HG03066 (cell line): ENCODE data around the gene POT1.

Experiments
- ATAC-seq: cut with Tn5 transposase; IDR thresholded peaks from one replicate; pipeline ENCODE4 v1.9.1; 2021; ENCODE audit warnings: low read depth; ENCODE audit not compliant: unreplicated experiment

The POT1 gene

GRCh38 chr7:124812764-124813163 lies 116.9 kb downstream of the POT1 start:
- no peak for ATAC-seq

- ATAC-seq = no peak
Observed at GRCh38 chr7:124811341-124811740, 118.3 kb downstream of the POT1 start.

GRCh38 chr7:124810605-124811004 lies 119.0 kb downstream of the POT1 start:
- no peak for ATAC-seq

DNA sequence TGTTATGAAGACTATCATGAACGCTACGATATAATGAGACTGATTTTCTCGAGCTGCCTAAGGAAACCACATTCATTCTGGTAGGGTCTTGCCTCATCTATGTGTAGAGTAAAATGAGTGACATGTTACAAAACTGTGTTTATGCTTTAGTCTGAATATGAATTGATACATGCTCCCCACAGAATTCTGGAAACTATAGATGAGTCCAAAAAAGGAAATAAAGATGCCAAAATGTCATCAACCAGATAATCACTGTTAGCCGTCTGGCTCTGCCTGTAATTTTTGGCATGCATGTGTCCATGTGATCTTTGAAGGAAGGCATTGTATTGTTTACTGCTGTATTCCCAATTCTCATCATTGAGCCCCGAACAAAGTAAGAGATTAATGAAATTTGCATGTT lies 121.4 kb downstream of the POT1 start:
- ATAC-seq = no peak

GRCh38 chr7:124801330-124801895 lies 128.2 kb downstream of the POT1 start:
- no peak for ATAC-seq

DNA sequence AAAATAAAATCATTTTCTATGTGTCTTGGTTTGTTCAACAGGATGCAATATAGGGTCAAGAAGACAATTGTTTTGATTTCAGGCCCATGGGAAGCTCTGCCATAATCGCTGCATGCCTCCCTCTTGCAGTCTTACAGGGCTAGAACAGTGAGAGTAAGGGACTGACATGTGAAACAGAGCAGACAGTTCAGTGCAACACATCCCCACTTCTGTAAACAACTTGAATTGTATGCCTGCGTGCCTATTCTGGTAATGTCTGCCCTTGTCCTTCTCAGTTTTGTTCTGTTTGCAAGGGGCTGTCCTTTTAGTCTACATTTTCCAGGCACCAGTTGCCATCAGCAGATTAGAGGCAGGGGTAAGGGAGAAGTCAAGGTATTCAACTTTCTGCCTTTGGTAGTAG lies 129.2 kb downstream of the POT1 start:
- ATAC-seq = no peak

DNA sequence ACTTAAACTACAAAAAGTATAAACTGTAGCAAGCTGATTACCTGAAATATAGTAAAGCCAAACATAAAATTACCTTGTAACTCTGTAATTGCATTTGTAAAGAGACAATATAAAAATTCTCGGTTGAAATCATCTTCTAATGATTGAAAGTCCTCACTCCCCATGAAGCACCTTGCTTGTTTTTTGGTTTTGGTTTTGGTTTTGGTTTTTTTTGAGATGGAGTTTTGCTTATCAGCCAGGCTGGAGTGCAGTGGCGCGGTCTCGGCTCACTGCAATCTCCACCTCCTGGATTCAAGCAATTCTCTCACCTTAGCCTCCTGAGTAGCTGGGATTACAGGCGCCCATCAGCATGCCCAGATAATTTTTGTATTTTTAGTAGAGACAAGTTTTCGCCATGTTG lies 130.2 kb downstream of the POT1 start:
- no peak for ATAC-seq

DNA sequence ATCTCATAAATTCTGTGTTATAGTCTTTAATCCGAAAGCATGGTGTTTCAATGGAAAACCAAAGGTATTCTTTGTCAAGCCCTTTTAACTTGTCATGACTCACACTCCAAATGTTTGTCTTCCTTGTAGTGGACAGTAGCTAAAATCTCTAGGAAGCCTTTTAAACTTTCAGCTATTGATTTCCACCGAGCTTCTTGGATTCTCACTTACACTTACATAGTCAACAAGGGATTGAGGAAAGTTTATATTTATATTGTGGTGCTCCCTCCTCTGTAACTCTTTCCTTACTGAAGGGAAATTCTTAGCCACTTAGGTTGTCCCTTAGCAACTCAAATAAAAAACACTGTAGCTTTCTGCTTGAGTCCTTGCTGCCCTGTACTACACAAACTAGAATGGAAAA lies 132.9 kb downstream of the POT1 start:
- no peak for ATAC-seq

GRCh38 chr7:124792696-124793095 lies 136.9 kb downstream of the POT1 start:
- ATAC-seq = no peak

DNA sequence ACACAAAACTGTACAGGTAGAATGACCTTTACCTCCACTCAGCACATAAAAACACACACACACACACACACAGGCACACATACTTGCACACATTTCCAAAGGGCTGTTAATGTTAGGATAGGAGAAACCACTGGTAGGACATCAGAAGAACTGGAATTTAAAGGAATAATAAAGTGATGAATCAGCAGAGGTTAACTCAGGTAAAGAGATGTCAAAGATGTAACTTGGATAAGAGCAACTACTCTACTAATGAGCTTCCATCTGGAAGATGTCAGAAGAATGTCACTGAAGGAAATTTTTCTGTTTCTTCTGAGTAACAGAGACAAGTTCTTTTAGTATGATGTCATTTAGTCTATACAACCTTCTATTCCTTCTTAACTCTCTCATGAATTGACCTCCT lies 137.6 kb downstream of the POT1 start:
- no peak for ATAC-seq

GRCh38 chr7:124791426-124791825 lies 138.2 kb downstream of the POT1 start:
- no peak for ATAC-seq

GRCh38 chr7:124790645-124791044 lies 139.0 kb downstream of the POT1 start:
- ATAC-seq = no peak

DNA sequence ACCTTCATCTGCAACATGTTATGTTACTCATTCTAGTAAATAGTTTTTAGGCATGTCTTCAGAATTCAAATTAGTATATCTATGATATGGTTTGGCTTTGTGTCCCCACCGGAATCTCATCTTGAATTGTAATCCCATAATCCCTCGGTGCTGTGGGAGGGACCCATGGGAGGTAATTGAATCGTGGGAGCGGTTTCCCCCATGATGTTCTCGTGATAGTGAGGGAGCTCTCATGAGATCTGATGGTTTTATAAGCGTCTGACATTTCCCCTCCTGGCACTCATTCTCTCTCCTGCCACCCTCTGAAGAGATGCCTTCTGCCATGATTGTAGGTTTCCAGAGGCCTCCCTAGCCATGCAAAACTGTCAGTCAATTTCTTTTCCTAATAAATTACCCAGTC lies 143.6 kb downstream of the POT1 start:
- ATAC-seq = no peak

DNA sequence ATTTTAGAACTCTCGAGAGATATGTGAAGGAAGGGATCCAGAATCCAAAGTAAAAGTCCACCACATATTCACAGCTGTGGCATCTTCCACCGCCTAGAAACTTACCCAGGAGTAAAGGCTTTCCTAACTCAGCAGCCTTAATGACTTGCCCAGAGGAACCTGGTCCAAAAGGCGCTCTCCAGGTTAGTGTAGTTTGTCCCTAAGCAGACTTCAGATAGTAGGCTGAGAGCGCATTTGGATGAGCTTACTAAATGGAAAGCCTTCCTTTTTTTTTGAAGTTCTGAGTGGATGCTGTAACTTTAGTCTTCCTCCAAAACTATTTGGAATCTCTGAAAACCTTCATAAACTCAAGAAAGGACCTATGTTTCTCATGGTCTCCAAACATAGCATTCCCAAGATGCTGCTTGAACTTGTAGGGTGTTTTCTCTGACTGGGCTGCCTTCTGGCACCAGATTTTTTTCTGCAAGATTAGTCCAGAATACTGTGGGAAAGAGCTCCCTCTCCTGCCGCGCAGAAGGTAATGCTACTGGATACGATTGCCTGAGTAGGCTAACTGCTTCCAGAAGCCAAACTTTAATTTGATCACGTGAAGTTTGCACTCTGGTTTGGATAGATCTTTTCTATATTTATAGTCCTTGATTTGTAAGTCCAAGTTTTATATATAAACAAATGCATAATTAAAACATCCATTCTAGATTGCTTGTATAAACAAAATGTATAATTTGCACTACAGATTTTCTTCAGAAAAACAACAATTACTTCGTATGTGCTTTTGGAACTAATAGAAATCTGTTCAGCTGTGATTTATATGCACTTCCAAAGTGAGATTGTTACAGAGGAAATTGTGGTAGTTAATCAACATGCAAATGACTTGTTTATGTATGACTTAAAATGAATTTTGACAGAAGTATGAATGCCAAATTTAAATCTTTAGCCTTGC lies 144.5 kb downstream of the POT1 start:
- no peak for ATAC-seq

GRCh38 chr7:124783271-124783670 lies 146.4 kb downstream of the POT1 start:
- no peak for ATAC-seq

- no peak for ATAC-seq
Observed at GRCh38 chr7:124781907-124782734, 147.5 kb downstream of the POT1 start.

DNA sequence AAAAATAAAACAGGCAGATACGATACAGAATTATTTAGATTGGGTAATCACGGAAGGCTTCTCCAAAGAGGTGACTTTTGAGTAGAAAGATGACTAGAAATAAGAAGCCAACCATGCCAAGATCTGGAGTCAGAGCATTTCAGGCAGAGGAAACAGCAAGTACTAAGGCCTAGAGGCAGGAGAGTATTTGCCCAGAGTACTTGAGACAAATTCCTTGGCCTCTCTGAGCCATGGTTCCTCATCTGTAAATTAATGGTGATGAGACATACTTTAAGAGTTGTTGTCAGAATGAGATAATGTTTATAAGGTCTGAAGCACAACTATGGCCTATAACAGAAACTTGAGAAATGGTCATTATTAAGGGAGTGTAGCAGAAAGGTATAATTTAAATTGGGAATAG lies 148.2 kb downstream of the POT1 start:
- no peak for ATAC-seq

- no peak for ATAC-seq
Observed at GRCh38 chr7:124780608-124781007, 149.0 kb downstream of the POT1 start.

GRCh38 chr7:124780056-124780455 lies 149.6 kb downstream of the POT1 start:
- ATAC-seq = no peak

GRCh38 chr7:124779620-124780019 lies 150.0 kb downstream of the POT1 start:
- ATAC-seq = no peak

DNA sequence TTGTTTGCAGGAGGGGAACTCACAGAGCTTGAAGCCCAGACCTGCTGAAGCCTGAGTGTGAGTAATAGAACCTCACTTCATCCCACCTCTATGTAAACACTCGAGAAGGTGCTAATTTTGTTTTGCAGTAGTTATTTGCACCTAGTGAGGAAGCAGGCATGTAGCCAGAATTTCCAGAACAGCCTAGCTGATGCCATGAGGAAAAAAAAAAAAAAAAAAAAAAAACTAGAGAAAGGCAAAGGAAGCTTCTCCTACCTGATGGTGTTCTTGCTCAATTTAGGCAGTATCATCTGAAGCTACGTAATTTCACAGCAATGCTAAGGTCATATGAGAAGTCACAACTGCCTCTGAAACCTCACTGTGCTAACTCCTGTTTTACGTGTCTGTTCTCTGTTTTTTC lies 150.4 kb downstream of the POT1 start:
- ATAC-seq = no peak
